Globus pallidus (tissue), 1 donor: ENCODE results near the gene SAMD10.
"Not testable (repeated sequence)": the region's sequence is repeated elsewhere in the genome, so short reads cannot be mapped to it uniquely, and the experiment has no call there.

Source experiments
- DNase-seq: peaks from one replicate; pipeline ENCODE4 v3.0.0-alpha.2; 2015; ENCODE audit warnings: low spot score

The SAMD10 gene

DNA sequence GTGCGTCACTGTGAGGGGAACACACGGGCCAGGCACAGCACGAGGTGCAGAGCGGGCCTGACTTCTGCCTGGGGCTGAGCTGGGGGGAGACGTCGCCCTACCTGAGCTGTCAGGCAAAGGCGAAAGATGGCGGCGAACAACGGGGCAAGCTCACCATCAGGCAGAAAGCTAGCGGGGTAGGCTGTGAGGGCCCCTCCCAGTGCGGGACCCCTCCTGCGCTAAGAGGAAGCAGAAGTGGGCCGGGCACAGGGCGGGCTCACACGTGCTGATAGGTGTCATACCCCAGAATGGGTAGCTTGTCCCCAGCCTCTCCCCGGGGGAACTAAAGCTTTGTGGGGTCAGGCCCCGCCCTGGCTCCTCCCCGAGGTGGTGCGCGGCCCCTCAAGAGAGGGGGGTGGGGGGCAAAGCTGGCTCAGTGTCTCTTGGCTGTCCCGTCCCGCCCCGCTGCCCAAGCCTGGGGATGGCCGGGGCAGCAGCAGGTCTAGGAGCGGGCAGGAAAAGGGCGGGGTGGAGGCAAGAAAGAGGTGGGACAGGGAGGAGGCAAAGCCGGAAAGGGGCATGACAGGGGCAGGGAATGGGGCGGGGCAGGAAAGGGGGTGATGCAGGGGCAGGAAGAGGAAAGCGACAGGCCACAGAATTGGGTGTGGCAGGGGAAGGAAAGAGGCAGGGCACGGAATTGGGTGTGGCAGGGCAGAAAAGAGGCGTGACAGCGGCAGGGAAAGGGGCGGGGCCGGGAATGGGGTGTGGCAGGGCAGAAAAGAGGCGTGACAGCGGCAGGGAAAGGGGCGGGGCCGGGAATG is 38.0 kb downstream of the SAMD10 start:
- DNase-seq = no peak

DNA sequence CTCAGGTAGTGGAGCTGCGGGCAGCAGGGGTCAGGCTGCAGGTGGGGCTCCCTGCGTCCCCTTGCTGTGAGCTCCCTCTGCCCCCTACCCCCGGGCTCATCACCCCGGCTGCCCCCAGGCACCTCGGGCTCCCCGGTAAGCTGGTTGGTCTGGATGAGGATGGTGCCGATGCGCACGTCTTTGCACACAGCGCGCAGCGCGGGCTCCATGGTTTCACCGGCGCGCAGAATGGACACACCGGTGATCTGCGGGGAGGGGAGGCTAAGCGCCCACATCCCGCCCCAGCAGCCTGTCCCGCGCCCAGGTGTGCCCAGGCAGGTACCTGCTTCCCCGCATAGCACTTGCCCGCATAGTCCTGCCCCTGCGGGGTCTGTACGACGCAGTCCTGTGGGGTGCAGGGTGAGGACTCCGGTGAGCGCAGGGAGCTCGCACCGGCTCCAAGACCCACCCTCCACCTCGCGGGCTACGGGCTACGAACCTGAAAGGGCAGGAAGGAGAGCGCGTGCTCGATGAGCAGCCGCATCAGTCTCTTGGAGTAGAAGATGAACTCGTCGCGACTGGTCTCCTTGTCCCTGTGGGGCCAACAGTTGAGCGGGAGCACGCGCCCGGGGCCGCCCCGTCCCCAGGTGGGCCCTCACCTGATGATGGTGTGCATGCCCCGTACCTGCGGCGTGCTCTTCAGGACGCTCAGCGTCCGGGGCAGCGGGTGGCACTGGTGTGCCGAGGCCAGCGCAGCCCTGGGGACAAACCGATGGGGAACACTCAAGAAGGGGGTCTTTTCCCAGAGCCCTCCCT is 38.8 kb downstream of the SAMD10 start:
- DNase-seq = no peak

- DNase-seq = no peak
Observed at GRCh38 chr20:63940071-63940471, 39.4 kb downstream of the SAMD10 start.

GRCh38 chr20:63939061-63939935 is 40.1 kb downstream of the SAMD10 start:
- no peak for DNase-seq

GRCh38 chr20:63937596-63937995 is 41.8 kb downstream of the SAMD10 start:
- DNase-seq = no peak

GRCh38 chr20:63935447-63935846 is 44.0 kb downstream of the SAMD10 start:
- DNase-seq = no peak

DNA sequence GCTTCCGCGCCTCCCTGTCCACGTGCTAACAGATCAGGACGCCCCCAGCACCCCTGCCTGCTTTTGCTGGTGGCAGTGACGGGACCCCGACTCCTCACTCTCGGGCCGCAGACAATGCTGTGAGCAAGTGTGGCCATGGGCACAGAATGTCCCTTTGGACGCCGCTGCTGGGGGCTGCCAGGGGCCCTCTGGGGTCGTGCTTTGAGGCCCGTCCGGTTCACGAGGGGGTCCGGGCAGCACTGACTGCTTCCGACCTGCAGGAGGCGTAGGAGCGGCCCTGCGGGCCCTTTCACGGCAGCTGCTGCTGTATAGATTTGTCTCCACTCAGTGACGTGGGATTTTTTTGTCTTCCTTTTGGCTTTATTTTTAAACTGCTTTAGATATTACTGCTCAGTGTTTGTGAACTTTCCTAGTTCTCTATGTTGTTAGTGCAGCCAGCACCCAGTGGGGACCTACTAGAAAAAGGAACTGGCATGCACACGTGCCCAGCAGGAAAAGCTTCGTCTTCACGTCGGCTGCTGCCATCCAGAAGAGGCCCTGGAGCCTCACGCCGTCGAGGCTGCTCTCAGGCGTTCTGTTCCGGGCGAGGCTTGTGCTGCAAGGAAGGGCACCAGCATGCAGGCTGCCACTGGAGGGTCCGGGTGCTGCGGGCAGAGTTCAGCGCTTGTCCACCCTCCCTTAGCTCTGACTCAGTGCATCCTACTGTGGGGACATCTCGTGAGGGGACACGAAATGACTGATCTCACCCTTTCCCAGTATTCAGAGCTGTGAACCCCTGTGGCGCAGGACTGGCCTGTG is 45.0 kb downstream of the SAMD10 start:
- no peak for DNase-seq

GRCh38 chr20:63933646-63934045 is 45.8 kb downstream of the SAMD10 start:
- no peak for DNase-seq

- no peak for DNase-seq
Observed at GRCh38 chr20:63932606-63933160, 46.8 kb downstream of the SAMD10 start.

DNA sequence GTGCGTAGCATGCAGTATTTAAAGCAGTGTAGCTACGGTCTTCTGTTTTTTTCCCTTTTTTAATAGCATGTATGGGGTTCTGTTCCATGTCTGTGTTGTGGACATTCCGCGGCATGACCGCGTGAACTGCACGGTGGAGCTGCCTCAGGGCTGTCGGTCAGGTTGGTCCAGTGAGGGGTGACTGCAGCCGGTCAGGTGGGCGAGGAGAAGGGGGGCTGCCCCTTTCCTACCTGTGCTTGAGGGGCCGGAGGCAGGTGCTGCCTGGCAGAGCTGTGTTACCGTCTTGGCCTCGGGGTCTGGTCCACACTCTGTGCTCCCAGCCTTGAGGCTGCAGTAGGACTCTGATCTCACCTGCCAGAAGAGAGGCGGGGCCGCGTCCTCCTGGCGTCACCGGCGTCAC is 47.7 kb downstream of the SAMD10 start:
- DNase-seq = no peak

- no peak for DNase-seq
Observed at GRCh38 chr20:63930971-63931553, 48.4 kb downstream of the SAMD10 start.

- DNase-seq = not testable (repeated sequence)
Observed at GRCh38 chr20:63929473-63929883, 50.0 kb downstream of the SAMD10 start.

DNA sequence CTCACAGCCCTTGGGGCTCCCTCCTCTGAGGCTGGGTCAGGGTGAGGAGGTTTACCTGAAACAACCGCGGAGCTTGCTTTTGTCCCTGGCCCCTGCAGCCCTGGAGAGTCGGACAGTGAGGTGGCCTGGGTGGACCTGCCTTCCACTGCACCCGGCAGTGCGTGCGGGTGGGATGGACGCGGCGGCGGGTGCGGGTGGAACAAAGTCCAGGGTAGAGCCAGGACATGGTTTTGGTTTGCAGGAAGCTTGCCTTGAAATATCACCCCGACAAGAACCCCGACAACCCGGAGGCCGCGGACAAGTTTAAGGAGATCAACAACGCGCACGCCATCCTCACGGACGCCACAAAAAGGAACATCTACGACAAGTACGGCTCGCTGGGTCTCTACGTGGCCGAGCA is 50.4 kb downstream of the SAMD10 start:
- no peak for DNase-seq

DNA sequence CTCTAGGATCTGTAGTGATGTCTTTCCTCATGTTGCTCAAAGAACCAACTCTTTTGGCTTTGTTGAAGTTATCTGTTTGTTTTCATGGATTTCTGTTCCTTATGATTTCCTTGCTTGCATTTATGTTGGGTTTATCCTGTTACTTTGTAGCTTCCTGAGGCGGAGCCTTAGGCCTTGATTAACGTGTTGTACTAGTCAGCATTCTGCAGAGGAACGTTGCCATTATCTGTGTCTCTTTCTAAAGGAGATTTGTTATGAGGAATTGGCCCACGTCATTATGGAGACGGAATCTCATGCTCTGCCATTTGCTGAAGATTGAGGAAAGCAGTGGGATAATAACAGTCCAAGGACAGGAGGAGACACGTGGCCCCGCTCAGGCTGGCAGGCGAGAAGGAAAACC is 53.1 kb downstream of the SAMD10 start:
- DNase-seq = no peak

GRCh38 chr20:63924241-63924640 is 55.2 kb downstream of the SAMD10 start:
- no peak for DNase-seq
